H1 (cell line): Measurements from ENCODE around the gene CHD5. TPM values are rescaled to one million over a fixed set of nuclear protein-coding genes. Genes with fewer than 3 reads are reported as not detected.

Experiments used
- CTCF ChIA-PET: fragments of 300-600 bp; sonication (Branson Sonifier 250); formaldehyde crosslinking; loops from one replicate; lab custom pipeline; 2021; ENCODE audit not compliant: partially characterized antibody; lab: Charles Lee
- POLR2A ChIA-PET: fragments of 300-600 bp; sonication (Branson Sonifier 250); formaldehyde crosslinking; loops from one replicate; lab custom pipeline; 2021; ENCODE audit warnings: inconsistent platforms; ENCODE audit not compliant: partially characterized antibody; lab: Charles Lee
- DNase-seq, 2 experiments: peaks; one replicate each; pipeline versions ENCODE4 v3.0.0 to v3.0.0-alpha.2; 2010 to 2022; ENCODE audit warnings: low spot score in 2 of 2, low read depth in 1 of 2, mixed read lengths in 1 of 2
- FAIRE-seq: peaks from 2 replicates; lab custom pipeline; 2011; peaks lifted over from hg19 to GRCh38; lab: Jason Lieb, UNC
- H2AFZ ChIP-seq: 2 replicates; pipeline ENCODE4 v1.8.1; 2012; ENCODE audit warnings: low read length, inconsistent platforms
- H2AK5ac ChIP-seq: 2 replicates; pipeline ENCODE4 v1.6.1; 2013; ENCODE audit warnings: low read depth, low read length
- H2BK120ac ChIP-seq: replicated peaks from 2 replicates; pipeline ENCODE3; 2013; ENCODE audit warnings: low read depth, low read length, inconsistent platforms
- H2BK12ac ChIP-seq: 2 replicates; pipeline ENCODE4 v1.6.1; 2013; ENCODE audit warnings: low read depth, low read length
- H2BK15ac ChIP-seq: 2 replicates; pipeline ENCODE4 v1.6.1; 2013; ENCODE audit warnings: low read length
- H2BK20ac ChIP-seq: 2 replicates; pipeline ENCODE4 v1.6.1; 2013; ENCODE audit warnings: low read length
- H2BK5ac ChIP-seq: 2 replicates; pipeline ENCODE4 v1.6.1; 2013; ENCODE audit warnings: low read depth, low read length
- H3K14ac ChIP-seq: 2 replicates; pipeline ENCODE4 v1.6.1; 2013; ENCODE audit warnings: inconsistent platforms; ENCODE audit not compliant: insufficient read length
- H3K18ac ChIP-seq: 2 replicates; pipeline ENCODE4 v1.6.1; 2013; ENCODE audit warnings: low read length; ENCODE audit errors: extremely low read depth
- H3K23ac ChIP-seq: 2 replicates; pipeline ENCODE4 v1.6.1; 2013; ENCODE audit warnings: inconsistent platforms; ENCODE audit not compliant: insufficient read length
- H3K23me2 ChIP-seq: 2 replicates; pipeline ENCODE4 v1.6.1; 2013; ENCODE audit warnings: low read depth, low read length
- H3K27ac ChIP-seq: 2 replicates; pipeline ENCODE4 v1.6.1; 2011; ENCODE audit warnings: low read depth, low read length, inconsistent platforms
- H3K27me3 ChIP-seq, 4 experiments: replicated peaks in 1 of 4; 1 replicate in 1 of 4; 2 replicates in 3 of 4; pipeline versions ENCODE4 v1.6.1 to v1.8.1; 2011 to 2013; ENCODE audit warnings: low read length in 3 of 4, mild to moderate bottlenecking in 3 of 4, inconsistent platforms in 2 of 4, mixed read lengths in 2 of 4, moderate library complexity in 1 of 4; ENCODE audit not compliant: control insufficient read depth in 3 of 4, insufficient read depth in 3 of 4; ENCODE audit errors: extremely low read depth in 1 of 4
- H3K36me3 ChIP-seq, 4 experiments: 2 replicates each; pipeline versions ENCODE4 v1.6.1 to v1.8.1; 2011 to 2013; ENCODE audit warnings: mild to moderate bottlenecking in 4 of 4, low read length in 3 of 4, moderate library complexity in 2 of 4, control low read depth in 1 of 4, inconsistent platforms in 1 of 4; ENCODE audit not compliant: insufficient read depth in 4 of 4, control insufficient read depth in 2 of 4
- H3K4ac ChIP-seq: replicated peaks from 2 replicates; pipeline ENCODE3; 2013; ENCODE audit warnings: low read length, low read depth, mixed read lengths, inconsistent platforms; ENCODE audit not compliant: insufficient read length
- H3K4me1 ChIP-seq, 4 experiments: replicated peaks in 1 of 4; 1 replicate in 1 of 4; 2 replicates in 3 of 4; pipeline versions ENCODE4 v1.6.1 to v1.8.1; 2011 to 2013; ENCODE audit warnings: low read length in 3 of 4, inconsistent platforms in 2 of 4, mixed read lengths in 1 of 4; ENCODE audit not compliant: insufficient read depth in 4 of 4, control insufficient read depth in 3 of 4
- H3K4me2 ChIP-seq, 2 experiments: 2 replicates each; pipeline versions ENCODE4 v1.6.1 to v1.8.1; 2011 to 2013; ENCODE audit warnings: low read depth in 2 of 2, low read length in 2 of 2, control low read depth in 1 of 2, inconsistent platforms in 1 of 2, mild to moderate bottlenecking in 1 of 2; ENCODE audit not compliant: insufficient read depth in 1 of 2
- H3K4me3 ChIP-seq, 4 experiments: fragments of 200-600, 300-600 bp in 1 of 4; sonication (generic), shearing (Covaris generic), sonication (Bioruptor Twin) in 1 of 4; 2 replicates each; pipeline versions ENCODE4 v1.5.1 to v1.8.1; 2011 to 2016; ENCODE audit warnings: low read length in 4 of 4, low read depth in 3 of 4, control low read depth in 2 of 4, inconsistent platforms in 2 of 4, mild to moderate bottlenecking in 2 of 4, mixed read lengths in 1 of 4, moderate library complexity in 1 of 4; ENCODE audit not compliant: insufficient read depth in 2 of 4; ENCODE audit errors: extremely low read depth in 1 of 4
- H3K56ac ChIP-seq: replicated peaks from 2 replicates; pipeline ENCODE3; 2013; ENCODE audit warnings: low read depth, mild to moderate bottlenecking, mixed read lengths, low read length, inconsistent platforms; ENCODE audit not compliant: insufficient read length
- H3K79me1 ChIP-seq: 2 replicates; pipeline ENCODE4 v1.6.1; 2013; ENCODE audit warnings: low read depth, low read length, control low read depth
- H3K79me2 ChIP-seq, 2 experiments: 2 replicates each; pipeline versions ENCODE4 v1.6.1 to v1.8.1; 2012 to 2013; ENCODE audit warnings: low read length in 2 of 2, mild to moderate bottlenecking in 2 of 2, inconsistent platforms in 1 of 2; ENCODE audit not compliant: insufficient read depth in 2 of 2, control insufficient read depth in 1 of 2
- H3K9ac ChIP-seq, 4 experiments: replicated peaks in 1 of 4; 1 replicate in 1 of 4; 2 replicates in 3 of 4; pipeline versions ENCODE4 v1.6.1 to v1.8.1; 2011 to 2013; ENCODE audit warnings: low read depth in 3 of 4, low read length in 3 of 4, control low read depth in 2 of 4, mild to moderate bottlenecking in 2 of 4, moderate library complexity in 2 of 4, inconsistent platforms in 1 of 4; ENCODE audit errors: extremely low read depth in 1 of 4
- H3K9me3 ChIP-seq, 2 experiments: 2 replicates each; pipeline versions ENCODE4 v1.6.1 to v1.8.1; 2012 to 2013; ENCODE audit warnings: mild to moderate bottlenecking in 2 of 2, moderate library complexity in 2 of 2, control low read depth in 1 of 2, inconsistent platforms in 1 of 2, low read depth in 1 of 2, low read length in 1 of 2, mixed read lengths in 1 of 2; ENCODE audit not compliant: insufficient read depth in 2 of 2
- H4K20me1 ChIP-seq, 2 experiments: replicated peaks in 1 of 2; 2 replicates each; pipeline versions ENCODE3 to v1.8.1; 2011 to 2013; ENCODE audit warnings: inconsistent platforms in 2 of 2, low read length in 2 of 2, mild to moderate bottlenecking in 1 of 2; ENCODE audit not compliant: insufficient read depth in 2 of 2, control insufficient read depth in 1 of 2
- H4K5ac ChIP-seq: 2 replicates; pipeline ENCODE4 v1.6.1; 2013; ENCODE audit warnings: low read length, low read depth, mixed read lengths, inconsistent platforms; ENCODE audit not compliant: insufficient read length
- H4K8ac ChIP-seq: 2 replicates; pipeline ENCODE4 v1.8.0; 2013; ENCODE audit warnings: mild to moderate bottlenecking, moderate library complexity, low read length, inconsistent platforms; ENCODE audit not compliant: insufficient read depth; ENCODE audit errors: extremely low read depth
- H4K91ac ChIP-seq: replicated peaks from 2 replicates; pipeline ENCODE3; 2013; ENCODE audit warnings: low read length, mixed read lengths, inconsistent platforms; ENCODE audit not compliant: insufficient read length
- HDAC6 ChIP-seq: IDR thresholded peaks from one replicate; pipeline ENCODE4 v1.7.1; 2012; ENCODE audit warnings: low read depth, mild to moderate bottlenecking, inconsistent platforms, low read length, moderate library complexity
- NRF1 ChIP-seq: IDR thresholded peaks from 2 replicates; pipeline ENCODE4 v1.6.1; 2011; ENCODE audit warnings: mild to moderate bottlenecking, low read depth, low read length, improper control_type of control experiment
- WGBS, 2 experiments: shearing (Covaris generic) in 1 of 2; methylation state at CpG; one replicate each; pipeline versions ENCODE4 v1.1.6 to v1.1.7; 2013 to 2015; ENCODE audit warnings: low lambda C conversion rate in 2 of 2, mixed read lengths in 2 of 2, inconsistent platforms in 1 of 2, low coverage in 1 of 2, missing lambda C conversion rate in 1 of 2; ENCODE audit not compliant: insufficient replicate concordance in 2 of 2, insufficient coverage in 1 of 2, insufficient read length in 1 of 2; ENCODE audit errors: extremely low coverage in 1 of 2, missing lambda C conversion rate in 1 of 2; 5-methylcytosine and 5-hydroxymethylcytosine counted together
- polyA plus RNA-seq, 7 experiments: library from polyadenylated mRNA; depleted of rRNA in 3 of 7; stranded (reverse) in 5 of 7; unstranded in 2 of 7; fragments of >200 nt in 5 of 7; fragments of 200-250 nt in 2 of 7; gene quantifications; 1 replicate in 5 of 7; 2 replicates in 1 of 7; 4 replicates in 1 of 7; pipeline versions ENCODE4 v1.2.1 to v1.2.3, GENCODE V29; 2011 to 2013; ENCODE audit warnings: missing spikeins in 2 of 7, mixed read lengths in 2 of 7
- total RNA-seq: library from RNA; stranded (reverse); fragmentation: NEBNext Ultra II Directional; extraction: Animal tissue kit (Norgen Biotek cat#: 25700); gene quantifications from 2 replicates; pipeline ENCODE4 v1.2.1, GENCODE V29; 2021

The CHD5 gene
- total and polyA plus RNA-seq, 2 of the 8 experiments (the other 6 are each of a cell fraction or from before 2014, with no cell fraction given), result 0.42 to 1.8 TPM

GRCh38 chr1:6143395-6143794, 36.7 kb downstream of the CHD5 start:
- no peak overlapping the region for H3K4me2 ChIP-seq
- no peak overlapping the region for H3K18ac ChIP-seq
- H4K5ac ChIP-seq, result no peak overlapping the region
- H2BK15ac ChIP-seq, result no peak overlapping the region
- no peak overlapping the region for H3K27ac ChIP-seq
- DNase-seq, result no peak
- no peaks in the 10 kb centered on the region; the same call in 1 of the 2 replicates for H3K23me2 ChIP-seq
- no peak overlapping the region for H2AK5ac ChIP-seq
- no peak overlapping the region for H4K91ac ChIP-seq
- ChIA-PET CTCF (interaction anchor here (1.4 to 1.8 kb wide), 2 partner anchors 8 to 10 kb away, joined by 3 to 7 read pairs; no protein-coding TSS in a partner anchor), POLR2A (interaction anchor here (1.1 kb wide), 1 partner anchor 30 kb away, joined by 3 read pairs; no protein-coding TSS in a partner anchor)
- no peak overlapping the region for H3K4ac ChIP-seq
- no peak overlapping the region for H2BK20ac ChIP-seq
- peaks cover 2 to 14% (median 11%) of the 10 kb centered on the region in 4 experiments for H3K27me3 ChIP-seq
- WGBS, 2 experiments, result 92% methylated on average over 3 of the region's 4 CpGs; no CpG with 5 or more reads in 1 of the 2 experiments
- H3K9me3 ChIP-seq, result no peaks in the 10 kb centered on the region
- no peak overlapping the region for H3K4me3 ChIP-seq
- H3K14ac ChIP-seq, result no peak overlapping the region
- peaks cover 0 to 12% (median 2%) of the 10 kb centered on the region in 4 experiments; a peak in 2 of 7 replicates for H3K4me1 ChIP-seq
- H3K56ac ChIP-seq, result no peak overlapping the region
- no peak overlapping the region for H2BK12ac ChIP-seq
- TF ChIP-seq HDAC6 (no peak), NRF1 (no peak)
- no peak overlapping the region for H3K9ac ChIP-seq
- peaks cover 0 to 3% of the 10 kb centered on the region in 2 experiments for H4K20me1 ChIP-seq
- no peak overlapping the region for H2AFZ ChIP-seq
- H2BK5ac ChIP-seq, result no peak overlapping the region
- no peak overlapping the region for H3K23ac ChIP-seq
- H4K8ac ChIP-seq, result no peak overlapping the region
- no peak overlapping the region for H2BK120ac ChIP-seq
- no peaks in the 10 kb centered on the region; a peak in 1 of 8 replicates for H3K36me3 ChIP-seq
- no peak for FAIRE-seq
- no peaks in the 10 kb centered on the region for H3K79me1 ChIP-seq
- no peaks in the 10 kb centered on the region for H3K79me2 ChIP-seq
